ENCODE data around the gene FGB.

GRCh38 chr4:154616287-154616686, 53.5 kb downstream of the FGB start:
- TF ChIP-seq EZH2 (IDR thresholded peaks at IDR 0.05) (no peak), POLR2AphosphoS5 (IDR thresholded peaks at IDR 0.05; ENCODE audit: borderline replicate concordance, low read depth, low read length) (no peak), FOXP2 (optimal IDR thresholded peaks at IDR 0.05; ENCODE audit: control extremely low read depth, extremely low read length, insufficient read depth) (no peak)
